ENCODE data around the gene KRT85.

DNA sequence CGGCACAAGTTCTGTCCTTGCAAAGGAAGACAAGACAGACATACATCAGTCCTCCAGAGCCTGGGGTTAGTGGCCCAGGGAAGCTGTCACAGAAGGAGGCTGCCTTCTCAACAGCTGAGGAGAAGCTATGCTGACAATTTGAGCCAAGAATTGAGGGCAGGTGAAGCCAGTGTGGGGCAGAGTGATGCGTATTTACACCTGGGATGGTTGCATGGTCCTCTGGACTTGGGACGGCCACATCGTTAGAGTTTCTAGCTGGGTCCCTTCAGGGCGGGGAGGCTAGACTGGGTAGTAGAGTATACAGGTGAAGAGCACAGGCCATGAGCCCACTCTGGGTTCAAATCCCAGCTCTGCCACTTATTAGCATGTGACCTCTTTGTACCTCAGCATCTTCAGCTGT is 16.5 kb downstream of the KRT85 start:
- TF ChIP-seq POLR2A (IDR thresholded peaks at IDR 0.05; ENCODE audit: low read depth, low read length) (no peak), POLR2AphosphoS5 (IDR thresholded peaks at IDR 0.05; ENCODE audit: insufficient read depth, low read depth, low read length) (no peak), MYC (IDR thresholded peaks at IDR 0.05; ENCODE audit: low read depth, low read length) (no peak)
- TF ChIP-seq, protein P1, sequence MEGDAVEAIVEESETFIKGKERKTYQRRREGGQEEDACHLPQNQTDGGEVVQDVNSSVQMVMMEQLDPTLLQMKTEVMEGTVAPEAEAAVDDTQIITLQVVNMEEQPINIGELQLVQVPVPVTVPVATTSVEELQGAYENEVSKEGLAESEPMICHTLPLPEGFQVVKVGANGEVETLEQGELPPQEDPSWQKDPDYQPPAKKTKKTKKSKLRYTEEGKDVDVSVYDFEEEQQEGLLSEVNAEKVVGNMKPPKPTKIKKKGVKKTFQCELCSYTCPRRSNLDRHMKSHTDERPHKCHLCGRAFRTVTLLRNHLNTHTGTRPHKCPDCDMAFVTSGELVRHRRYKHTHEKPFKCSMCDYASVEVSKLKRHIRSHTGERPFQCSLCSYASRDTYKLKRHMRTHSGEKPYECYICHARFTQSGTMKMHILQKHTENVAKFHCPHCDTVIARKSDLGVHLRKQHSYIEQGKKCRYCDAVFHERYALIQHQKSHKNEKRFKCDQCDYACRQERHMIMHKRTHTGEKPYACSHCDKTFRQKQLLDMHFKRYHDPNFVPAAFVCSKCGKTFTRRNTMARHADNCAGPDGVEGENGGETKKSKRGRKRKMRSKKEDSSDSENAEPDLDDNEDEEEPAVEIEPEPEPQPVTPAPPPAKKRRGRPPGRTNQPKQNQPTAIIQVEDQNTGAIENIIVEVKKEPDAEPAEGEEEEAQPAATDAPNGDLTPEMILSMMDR (IDR thresholded peaks at IDR 0.05; ENCODE audit: extremely low read depth in 1 of 2, insufficient read depth in 1 of 2, low read depth in 1 of 2, low read length in 2 of 2), result no peak

Measured in endothelial cell of umbilical vein (primary cell).